ENCODE results near the gene ANKRD27.
A peak's percentile ranks its signal among the peaks of the same experiment; 100 is the strongest.

Gene ANKRD27

DNA sequence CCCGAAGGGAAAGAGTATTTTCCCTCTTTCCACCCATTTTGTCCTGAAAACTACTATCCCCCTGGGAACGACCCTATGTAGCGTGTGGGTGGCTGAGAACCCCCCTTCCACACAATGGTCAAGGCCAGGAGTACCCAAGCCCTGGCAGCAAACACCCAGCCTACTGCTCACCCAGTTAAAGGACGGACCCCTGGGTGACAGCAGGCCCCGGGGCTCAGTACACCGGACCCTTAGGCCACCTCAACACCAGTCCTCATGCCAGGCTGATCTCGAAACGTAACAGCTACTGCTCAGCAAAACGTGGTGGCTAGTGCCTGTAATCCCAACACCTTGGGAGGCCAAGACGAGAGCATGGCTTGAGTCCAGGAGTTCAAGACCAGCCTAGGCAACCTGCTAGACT lies 1.4 kb downstream of the ANKRD27 start (continued):
- TF ChIP-seq, protein P1, sequence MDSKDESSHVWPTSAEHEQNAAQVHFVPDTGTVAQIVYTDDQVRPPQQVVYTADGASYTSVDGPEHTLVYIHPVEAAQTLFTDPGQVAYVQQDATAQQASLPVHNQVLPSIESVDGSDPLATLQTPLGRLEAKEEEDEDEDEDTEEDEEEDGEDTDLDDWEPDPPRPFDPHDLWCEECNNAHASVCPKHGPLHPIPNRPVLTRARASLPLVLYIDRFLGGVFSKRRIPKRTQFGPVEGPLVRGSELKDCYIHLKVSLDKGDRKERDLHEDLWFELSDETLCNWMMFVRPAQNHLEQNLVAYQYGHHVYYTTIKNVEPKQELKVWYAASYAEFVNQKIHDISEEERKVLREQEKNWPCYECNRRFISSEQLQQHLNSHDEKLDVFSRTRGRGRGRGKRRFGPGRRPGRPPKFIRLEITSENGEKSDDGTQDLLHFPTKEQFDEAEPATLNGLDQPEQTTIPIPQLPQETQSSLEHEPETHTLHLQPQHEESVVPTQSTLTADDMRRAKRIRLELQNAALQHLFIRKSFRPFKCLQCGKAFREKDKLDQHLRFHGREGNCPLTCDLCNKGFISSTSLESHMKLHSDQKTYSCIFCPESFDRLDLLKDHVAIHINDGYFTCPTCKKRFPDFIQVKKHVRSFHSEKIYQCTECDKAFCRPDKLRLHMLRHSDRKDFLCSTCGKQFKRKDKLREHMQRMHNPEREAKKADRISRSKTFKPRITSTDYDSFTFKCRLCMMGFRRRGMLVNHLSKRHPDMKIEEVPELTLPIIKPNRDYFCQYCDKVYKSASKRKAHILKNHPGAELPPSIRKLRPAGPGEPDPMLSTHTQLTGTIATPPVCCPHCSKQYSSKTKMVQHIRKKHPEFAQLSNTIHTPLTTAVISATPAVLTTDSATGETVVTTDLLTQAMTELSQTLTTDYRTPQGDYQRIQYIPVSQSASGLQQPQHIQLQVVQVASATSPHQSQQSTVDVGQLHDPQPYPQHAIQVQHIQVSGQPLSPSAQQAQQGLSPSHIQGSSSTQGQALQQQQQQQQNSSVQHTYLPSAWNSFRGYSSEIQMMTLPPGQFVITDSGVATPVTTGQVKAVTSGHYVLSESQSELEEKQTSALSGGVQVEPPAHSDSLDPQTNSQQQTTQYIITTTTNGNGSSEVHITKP (tag by site-specific recombination; IDR thresholded peaks at IDR 0.05): peak; percentile 81
- no peak for TF ChIP-seq ZNF169 (tag by site-specific recombination; IDR thresholded peaks at IDR 0.05)

DNA sequence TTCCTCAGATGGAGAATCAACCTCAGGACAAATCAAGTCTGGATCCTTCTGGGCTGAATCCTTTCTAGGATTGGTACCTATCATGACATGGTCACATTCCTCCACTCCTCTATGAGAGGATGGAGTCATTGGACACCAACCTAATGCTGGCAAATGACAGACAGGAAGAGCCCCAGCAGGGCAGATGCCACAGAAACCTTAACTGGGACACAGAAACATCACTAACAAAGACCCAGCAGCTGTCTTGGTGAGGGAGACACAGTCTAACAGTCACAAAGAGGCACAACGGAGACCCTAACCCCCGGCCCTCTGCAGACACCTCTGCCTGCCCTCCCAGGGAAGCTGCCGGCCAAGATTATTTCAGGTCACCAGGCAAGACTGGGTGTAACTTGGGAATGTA lies 2.1 kb downstream of the ANKRD27 start:
- H3K4me1 ChIP-seq (ENCODE audit: control insufficient read depth, insufficient read depth, low read length): peaks cover 36% of the 10 kb centered on the region
- ChIA-PET CTCF (no interaction called here), POLR2A (interaction anchor here (0.6 kb wide), 1 partner anchor 75 kb away, joined by 3 read pairs; no protein-coding TSS in a partner anchor)
- TF ChIP-seq ZNF26 (tag by site-specific recombination; IDR thresholded peaks at IDR 0.05) (no peak), GLI2 (tag by site-specific recombination; IDR thresholded peaks at IDR 0.05; ENCODE audit: borderline replicate concordance, low read depth) (no peak), ZNF830 (tag by site-specific recombination; IDR thresholded peaks at IDR 0.05; ENCODE audit: low read depth) (no peak), ZNF600 (tag by site-specific recombination; IDR thresholded peaks at IDR 0.05) (0 out of 2 replicates have a peak, but pooled peaks have one; percentile 3)
- H3K9me3 ChIP-seq (ENCODE audit: control insufficient read depth, insufficient read depth, low read depth, low read length): no peaks in the 10 kb centered on the region
- peaks cover 0 to 19% of the 10 kb centered on the region in 2 experiments; a peak in 1 of 3 replicates for H3K36me3 ChIP-seq (ENCODE audit: control insufficient read depth in 2 of 2, insufficient read depth in 1 of 2, low read length in 2 of 2)
- no peak overlapping the region for H3K4me3 ChIP-seq (ENCODE audit: low read depth, low read length)
- H3K27ac ChIP-seq (ENCODE audit: extremely low read depth, low read depth, low read length): no peak overlapping the region

GRCh38 chr19:32671883-32672593 lies 2.9 kb downstream of the ANKRD27 start:
- H3K4me3 ChIP-seq (ENCODE audit: low read depth, low read length): no peak overlapping the region
- no peaks in the 10 kb centered on the region for H3K9me3 ChIP-seq (ENCODE audit: control insufficient read depth, insufficient read depth, low read depth, low read length)
- CTCF ChIA-PET: interaction anchor here (0.7 kb wide), 1 partner anchor 314 kb away, joined by 3 read pairs; no protein-coding TSS in a partner anchor
- H3K36me3 ChIP-seq (ENCODE audit: control insufficient read depth in 2 of 2, insufficient read depth in 1 of 2, low read length in 2 of 2): peaks cover under 1 to 27% of the 10 kb centered on the region in 2 experiments
- POLR2A ChIA-PET: no interaction called here
- peak; percentile 60 for TF ChIP-seq ZNF341 (tag by site-specific recombination; IDR thresholded peaks at IDR 0.05; ENCODE audit: low read depth)
- TF ChIP-seq ZNF354C (tag by site-specific recombination; IDR thresholded peaks at IDR 0.05; ENCODE audit: borderline replicate concordance, low read depth): no peak
- TF ChIP-seq ZFP37 (tag by site-specific recombination; IDR thresholded peaks at IDR 0.05): no peak
- no peak for TF ChIP-seq ZSCAN16 (tag by site-specific recombination; IDR thresholded peaks at IDR 0.05)
- no peak for TF ChIP-seq BCL11B (tag by site-specific recombination; IDR thresholded peaks at IDR 0.05; ENCODE audit: low read depth)
- no peak for TF ChIP-seq ZFP3 (tag by site-specific recombination; IDR thresholded peaks at IDR 0.05; ENCODE audit: low read depth)
- no peak for TF ChIP-seq PBX3 (CRISPR knock-in tag; IDR thresholded peaks at IDR 0.05)
- no peak for TF ChIP-seq BCL11A (tag by site-specific recombination; IDR thresholded peaks at IDR 0.05; ENCODE audit: low read depth)
- TF ChIP-seq ZNF837 (tag by site-specific recombination; IDR thresholded peaks at IDR 0.05): no peak
- H3K4me1 ChIP-seq (ENCODE audit: control insufficient read depth, insufficient read depth, low read length): peaks cover 36% of the 10 kb centered on the region
- H3K27ac ChIP-seq (ENCODE audit: extremely low read depth, low read depth, low read length): no peak overlapping the region

Data from HEK293 (cell line).